HG03565 (cell line): Measurements from ENCODE around the gene MBOAT1.

Experiments
- ATAC-seq: cut with Tn5 transposase; IDR thresholded peaks from one replicate; pipeline ENCODE4 v1.9.1; 2021; ENCODE audit warnings: mild to moderate bottlenecking, moderate library complexity; ENCODE audit not compliant: unreplicated experiment

Gene MBOAT1

GRCh38 chr6:20112241-20112640 is 100.0 kb downstream of the MBOAT1 start:
- no peak for ATAC-seq

GRCh38 chr6:20110478-20110877 is 101.8 kb downstream of the MBOAT1 start:
- no peak for ATAC-seq

GRCh38 chr6:20109526-20109925 is 102.7 kb downstream of the MBOAT1 start:
- no peak for ATAC-seq

GRCh38 chr6:20105838-20106237 is 106.4 kb downstream of the MBOAT1 start:
- no peak for ATAC-seq

GRCh38 chr6:20104696-20105095 is 107.6 kb downstream of the MBOAT1 start:
- no peak for ATAC-seq

- no peak for ATAC-seq
Measured at GRCh38 chr6:20102397-20103073, 109.7 kb downstream of the MBOAT1 start.

GRCh38 chr6:20099156-20099555 is 113.1 kb downstream of the MBOAT1 start:
- ATAC-seq = no peak

GRCh38 chr6:20098267-20098876 is 113.9 kb downstream of the MBOAT1 start:
- no peak for ATAC-seq

GRCh38 chr6:20096536-20096935 is 115.7 kb downstream of the MBOAT1 start:
- ATAC-seq = no peak

GRCh38 chr6:20095436-20095835 is 116.8 kb downstream of the MBOAT1 start:
- ATAC-seq = no peak

GRCh38 chr6:20092071-20092566 is 120.2 kb downstream of the MBOAT1 start:
- peak; percentile 55 for ATAC-seq

GRCh38 chr6:20086992-20087391 is 125.3 kb downstream of the MBOAT1 start:
- no peak for ATAC-seq

- no peak for ATAC-seq
Measured at GRCh38 chr6:20085817-20086216, 126.5 kb downstream of the MBOAT1 start.

- no peak for ATAC-seq
Measured at GRCh38 chr6:20084411-20084810, 127.9 kb downstream of the MBOAT1 start.

GRCh38 chr6:20071998-20072397 is 140.3 kb downstream of the MBOAT1 start:
- no peak for ATAC-seq

GRCh38 chr6:20070047-20070446 is 142.2 kb downstream of the MBOAT1 start:
- ATAC-seq = no peak

- ATAC-seq = no peak
Measured at GRCh38 chr6:20069021-20069522, 143.2 kb downstream of the MBOAT1 start.

- no peak for ATAC-seq
Measured at GRCh38 chr6:20068421-20068988, 143.8 kb downstream of the MBOAT1 start.

GRCh38 chr6:20061952-20062351 is 150.3 kb downstream of the MBOAT1 start:
- peak; percentile 73 for ATAC-seq

- no peak for ATAC-seq
Measured at GRCh38 chr6:20060252-20060651, 152.0 kb downstream of the MBOAT1 start.

GRCh38 chr6:20058912-20059311 is 153.4 kb downstream of the MBOAT1 start:
- no peak for ATAC-seq
